ENCODE measurements around the gene KAT6B. TPM values are rescaled to one million over a fixed set of nuclear protein-coding genes. Genes with fewer than 3 reads are reported as not detected.

Gene KAT6B
- total RNA-seq, 4 donors from 2014 or later = 29.1 to 159 (median 61.2) TPM

DNA sequence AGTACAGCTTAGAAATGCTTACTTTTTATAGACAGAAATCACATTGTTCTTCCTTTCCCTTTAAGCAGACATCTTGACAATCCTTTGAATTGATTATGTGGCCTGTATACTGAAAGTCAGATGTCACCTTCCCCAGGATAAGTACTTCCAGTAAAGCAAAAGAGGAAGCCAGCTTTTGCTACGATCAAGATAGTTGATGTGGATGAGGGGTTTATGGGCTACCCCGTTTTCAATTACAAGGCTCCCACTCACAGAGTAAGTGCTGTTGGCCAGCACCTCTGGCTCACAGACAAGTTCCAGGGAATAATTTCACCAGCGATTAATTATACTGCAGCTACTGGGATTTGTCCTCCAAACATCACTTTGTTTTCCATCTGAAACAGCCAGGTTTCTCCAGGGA lies 189.9 kb downstream of the KAT6B start:
- TF ChIP-seq, protein P1, sequence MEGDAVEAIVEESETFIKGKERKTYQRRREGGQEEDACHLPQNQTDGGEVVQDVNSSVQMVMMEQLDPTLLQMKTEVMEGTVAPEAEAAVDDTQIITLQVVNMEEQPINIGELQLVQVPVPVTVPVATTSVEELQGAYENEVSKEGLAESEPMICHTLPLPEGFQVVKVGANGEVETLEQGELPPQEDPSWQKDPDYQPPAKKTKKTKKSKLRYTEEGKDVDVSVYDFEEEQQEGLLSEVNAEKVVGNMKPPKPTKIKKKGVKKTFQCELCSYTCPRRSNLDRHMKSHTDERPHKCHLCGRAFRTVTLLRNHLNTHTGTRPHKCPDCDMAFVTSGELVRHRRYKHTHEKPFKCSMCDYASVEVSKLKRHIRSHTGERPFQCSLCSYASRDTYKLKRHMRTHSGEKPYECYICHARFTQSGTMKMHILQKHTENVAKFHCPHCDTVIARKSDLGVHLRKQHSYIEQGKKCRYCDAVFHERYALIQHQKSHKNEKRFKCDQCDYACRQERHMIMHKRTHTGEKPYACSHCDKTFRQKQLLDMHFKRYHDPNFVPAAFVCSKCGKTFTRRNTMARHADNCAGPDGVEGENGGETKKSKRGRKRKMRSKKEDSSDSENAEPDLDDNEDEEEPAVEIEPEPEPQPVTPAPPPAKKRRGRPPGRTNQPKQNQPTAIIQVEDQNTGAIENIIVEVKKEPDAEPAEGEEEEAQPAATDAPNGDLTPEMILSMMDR (IDR thresholded peaks at IDR 0.05) = no peak
- TF ChIP-seq POLR2A (IDR thresholded peaks at IDR 0.05) = no peak
- Histone ChIP-seq H3K36me3 (no peaks in the 10 kb centered on the region), H3K4me1 (peaks cover 0 to 4% of the 10 kb centered on the region in 2 donors), H3K27me3 (no peaks in the 10 kb centered on the region), H3K27ac (peak overlapping the region; percentile 31 to 32), H3K9me3 (no peaks in the 10 kb centered on the region), H3K4me3 (no peak overlapping the region)
- DNase-seq = no peak
- intact Hi-C loops (cut with DNase I; ENCODE audit: low total_unique reads) = no loop called here

DNA sequence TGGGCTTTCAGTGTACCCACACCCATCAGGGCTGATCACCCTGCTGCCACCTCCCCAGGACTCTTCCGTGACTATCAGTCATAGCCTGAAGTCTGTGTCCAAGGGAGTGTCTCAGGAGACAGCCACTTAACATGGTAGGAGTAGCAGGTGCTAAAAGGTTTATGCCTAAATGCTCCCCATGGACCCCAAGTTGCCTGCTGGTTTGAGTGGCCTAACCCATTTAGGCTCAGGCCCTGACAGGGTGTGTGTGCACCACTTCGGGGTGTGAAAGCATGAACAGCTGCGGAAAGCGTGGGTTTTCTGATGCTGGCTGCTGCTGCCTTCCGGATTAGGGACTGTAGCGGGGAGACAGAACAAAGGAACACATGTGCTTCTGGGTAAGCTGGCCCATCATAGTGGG lies 191.9 kb downstream of the KAT6B start:
- no peak for DNase-seq
- Histone ChIP-seq H3K36me3 (no peaks in the 10 kb centered on the region), H3K4me1 (peaks cover 0 to 4% of the 10 kb centered on the region in 2 donors), H3K9me3 (no peaks in the 10 kb centered on the region), H3K27me3 (no peaks in the 10 kb centered on the region), H3K27ac (no peak overlapping the region), H3K4me3 (no peak overlapping the region)
- TF ChIP-seq, protein P1 (IDR thresholded peaks at IDR 0.05) = no peak
- no peak for TF ChIP-seq POLR2A (IDR thresholded peaks at IDR 0.05)
- intact Hi-C loops (cut with DNase I; ENCODE audit: low total_unique reads) = no loop called here

DNA sequence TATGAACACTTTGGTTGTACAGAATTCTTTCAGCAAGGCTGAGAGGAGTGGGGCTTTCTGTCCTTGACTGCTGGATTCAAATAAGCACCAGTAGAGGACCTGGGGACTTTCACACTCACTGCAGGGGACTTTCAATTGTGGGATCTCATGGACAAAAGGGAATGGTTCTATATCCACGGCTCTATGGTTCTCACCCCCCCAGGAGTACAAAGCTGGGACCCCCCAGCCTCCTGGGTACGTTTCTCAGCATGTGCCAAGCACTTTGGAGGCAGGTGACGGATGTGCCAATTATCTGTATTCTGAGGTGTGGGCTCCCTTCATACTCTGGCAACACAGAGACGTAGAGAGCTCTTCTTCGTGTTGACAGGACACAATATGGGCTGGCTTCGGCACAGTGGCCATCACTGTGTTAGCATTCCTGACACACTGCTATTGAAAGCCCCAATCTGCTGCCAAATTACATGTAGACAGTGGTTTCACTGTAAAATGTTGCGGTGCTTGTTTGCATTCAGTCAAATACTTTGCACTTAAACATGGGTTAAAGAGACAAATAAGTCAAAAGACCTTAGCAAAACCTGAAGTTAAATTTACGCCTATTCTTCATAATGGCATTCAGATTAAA lies 192.4 kb downstream of the KAT6B start:
- no peak for DNase-seq
- H3K9me3 ChIP-seq = no peaks in the 10 kb centered on the region
- no peak overlapping the region for H3K27ac ChIP-seq
- H3K27me3 ChIP-seq = no peaks in the 10 kb centered on the region
- H3K4me3 ChIP-seq = no peak overlapping the region
- H3K36me3 ChIP-seq = no peaks in the 10 kb centered on the region
- peaks cover 0 to under 1% of the 10 kb centered on the region in 2 donors for H3K4me1 ChIP-seq
- TF ChIP-seq, protein P1 (IDR thresholded peaks at IDR 0.05) = no peak
- no peak for TF ChIP-seq POLR2A (IDR thresholded peaks at IDR 0.05)
- intact Hi-C loops (cut with DNase I; ENCODE audit: low total_unique reads) = no loop called here

DNA sequence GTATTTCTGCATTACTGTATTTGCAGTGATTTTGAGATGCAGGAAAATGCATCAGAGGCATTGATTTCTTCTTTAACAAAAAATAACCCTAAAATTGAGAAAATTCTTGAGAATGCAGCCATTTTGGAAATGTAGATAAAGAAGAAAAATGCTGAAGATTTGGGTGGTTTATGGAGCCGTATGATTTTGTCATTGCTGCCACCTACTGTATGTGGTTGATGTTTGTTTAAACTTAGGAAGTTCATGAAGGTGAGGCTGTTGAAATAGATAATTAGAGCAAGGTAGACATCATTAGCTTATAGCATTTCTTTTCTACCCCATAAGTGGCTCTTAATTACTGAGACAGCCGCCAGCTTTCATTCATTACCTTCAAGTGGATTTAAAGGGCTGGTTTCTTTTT lies 193.0 kb downstream of the KAT6B start:
- TF ChIP-seq, protein P1 (IDR thresholded peaks at IDR 0.05) = peak in 3 of 4 experiments; percentile 30 to 33 (median 33)
- TF ChIP-seq POLR2A (IDR thresholded peaks at IDR 0.05) = no peak
- Histone ChIP-seq H3K4me1 (no peaks in the 10 kb centered on the region), H3K36me3 (no peaks in the 10 kb centered on the region), H3K27ac (no peak overlapping the region), H3K9me3 (no peaks in the 10 kb centered on the region), H3K4me3 (no peak overlapping the region), H3K27me3 (no peaks in the 10 kb centered on the region)
- intact Hi-C loops (cut with DNase I; ENCODE audit: low total_unique reads) = no loop called here
- DNase-seq = no peak

DNA sequence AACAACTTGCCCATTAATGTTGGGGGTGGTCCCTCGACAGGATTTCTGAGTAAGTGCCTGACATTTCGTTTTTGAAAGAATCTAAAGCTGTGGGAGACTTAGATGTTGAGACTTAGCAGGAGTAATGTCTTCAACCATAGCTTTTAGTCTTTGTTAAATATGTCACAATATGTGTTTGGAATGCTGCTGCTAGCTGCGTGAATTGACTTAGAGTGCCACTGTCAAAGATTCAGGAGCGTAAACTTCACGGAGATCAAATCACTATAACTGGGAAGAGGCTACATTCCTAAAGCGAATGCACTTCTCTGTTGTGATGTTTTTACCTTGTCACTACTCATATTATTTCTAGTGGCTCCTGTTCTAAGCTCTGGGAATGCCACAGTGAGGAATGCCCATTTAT lies 193.8 kb downstream of the KAT6B start:
- no peaks in the 10 kb centered on the region for H3K4me1 ChIP-seq
- TF ChIP-seq, protein P1 (IDR thresholded peaks at IDR 0.05) = no peak
- TF ChIP-seq POLR2A (IDR thresholded peaks at IDR 0.05) = no peak
- intact Hi-C loops (cut with DNase I; ENCODE audit: low total_unique reads) = no loop called here
- H3K27ac ChIP-seq = no peak overlapping the region
- DNase-seq = no peak
- H3K36me3 ChIP-seq = no peaks in the 10 kb centered on the region
- no peaks in the 10 kb centered on the region for H3K9me3 ChIP-seq
- no peaks in the 10 kb centered on the region for H3K27me3 ChIP-seq
- H3K4me3 ChIP-seq = no peak overlapping the region

Data from uterus (tissue), 4 donors.